BLaER1 (cell line): ENCODE results near the gene DRG2.

Experiments
- H3K27ac ChIP-seq: shearing (Covaris generic); formaldehyde crosslinking; 2 replicates; pipeline ENCODE4 v1.8.1; 2022
- H3K27me3 ChIP-seq: shearing (Covaris generic); formaldehyde crosslinking; 2 replicates; pipeline ENCODE4 v1.8.1; 2022
- H3K36me3 ChIP-seq: shearing (Covaris generic); formaldehyde crosslinking; 2 replicates; pipeline ENCODE4 v1.8.1; 2022
- H3K4me1 ChIP-seq: shearing (Covaris generic); formaldehyde crosslinking; 2 replicates; pipeline ENCODE4 v1.8.1; 2022
- H3K4me2 ChIP-seq: shearing (Covaris generic); formaldehyde crosslinking; 2 replicates; pipeline ENCODE4 v1.8.1; 2022
- H3K4me3 ChIP-seq: shearing (Covaris generic); formaldehyde crosslinking; 2 replicates; pipeline ENCODE4 v1.8.1; 2022
- H3K9ac ChIP-seq: shearing (Covaris generic); formaldehyde crosslinking; 2 replicates; pipeline ENCODE4 v1.8.1; 2022
- H3K9me3 ChIP-seq: shearing (Covaris generic); formaldehyde crosslinking; 2 replicates; pipeline ENCODE4 v1.8.1; 2022
- H4K20me1 ChIP-seq: shearing (Covaris generic); formaldehyde crosslinking; 2 replicates; pipeline ENCODE4 v1.8.1; 2022
- Cebpa-rat ChIP-seq: shearing (Covaris generic); IDR thresholded peaks from 2 replicates; pipeline ENCODE4 v1.8.1; 2022

DRG2 gene

GRCh38 chr17:18044609-18045008 is 43.1 kb upstream of the DRG2 start:
- TF ChIP-seq Cebpa-rat, result no peak
- no peaks in the 10 kb centered on the region for H3K27me3 ChIP-seq
- H3K4me1 ChIP-seq, result peaks cover 32% of the 10 kb centered on the region
- no peaks in the 10 kb centered on the region for H3K9me3 ChIP-seq
- H3K4me2 ChIP-seq, result no peak overlapping the region
- H3K9ac ChIP-seq, result no peak overlapping the region
- no peak overlapping the region for H3K4me3 ChIP-seq
- H3K27ac ChIP-seq, result no peak overlapping the region
- peaks cover 57% of the 10 kb centered on the region for H3K36me3 ChIP-seq
- H4K20me1 ChIP-seq, result peaks cover 50% of the 10 kb centered on the region

- Histone ChIP-seq H3K36me3 (peaks cover 67% of the 10 kb centered on the region), H3K9me3 (no peaks in the 10 kb centered on the region), H3K27me3 (no peaks in the 10 kb centered on the region), H3K4me1 (peaks cover 23% of the 10 kb centered on the region), H3K9ac (no peak overlapping the region), H3K4me3 (no peak overlapping the region), H3K4me2 (no peak overlapping the region), H4K20me1 (peaks cover 41% of the 10 kb centered on the region), H3K27ac (no peak overlapping the region)
- no peak for TF ChIP-seq Cebpa-rat
Measured at GRCh38 chr17:18045691-18046350, 41.9 kb upstream of the DRG2 start.

- H3K9me3 ChIP-seq, result no peaks in the 10 kb centered on the region
- no peak for TF ChIP-seq Cebpa-rat
- H3K4me2 ChIP-seq, result no peak overlapping the region
- H4K20me1 ChIP-seq, result peaks cover 9% of the 10 kb centered on the region
- no peak overlapping the region for H3K4me3 ChIP-seq
- no peak overlapping the region for H3K9ac ChIP-seq
- H3K27ac ChIP-seq, result no peak overlapping the region
- peaks cover 22% of the 10 kb centered on the region for H3K4me1 ChIP-seq
- H3K36me3 ChIP-seq, result peaks cover 73% of the 10 kb centered on the region
- H3K27me3 ChIP-seq, result no peaks in the 10 kb centered on the region
Measured at GRCh38 chr17:18055597-18055996, 32.2 kb upstream of the DRG2 start.

- H3K4me2 ChIP-seq, result no peak overlapping the region
- H3K9ac ChIP-seq, result no peak overlapping the region
- peaks cover 9% of the 10 kb centered on the region for H4K20me1 ChIP-seq
- no peak overlapping the region for H3K27ac ChIP-seq
- peaks cover 78% of the 10 kb centered on the region for H3K36me3 ChIP-seq
- peaks cover 20% of the 10 kb centered on the region for H3K4me1 ChIP-seq
- TF ChIP-seq Cebpa-rat, result no peak
- no peaks in the 10 kb centered on the region for H3K9me3 ChIP-seq
- H3K27me3 ChIP-seq, result no peaks in the 10 kb centered on the region
- H3K4me3 ChIP-seq, result no peak overlapping the region
Measured at GRCh38 chr17:18056214-18056613, 31.5 kb upstream of the DRG2 start.

GRCh38 chr17:18059283-18059682 is 28.5 kb upstream of the DRG2 start:
- Histone ChIP-seq H3K27me3 (no peaks in the 10 kb centered on the region), H3K9ac (no peak overlapping the region), H4K20me1 (no peaks in the 10 kb centered on the region; the same call in 1 of the 2 replicates), H3K9me3 (no peaks in the 10 kb centered on the region), H3K4me1 (0 out of 2 replicates have a peak, but pooled peaks cover 6% of the 10 kb centered on the region), H3K4me3 (no peak overlapping the region), H3K4me2 (no peak overlapping the region), H3K27ac (no peak overlapping the region), H3K36me3 (peaks cover 97% of the 10 kb centered on the region)
- TF ChIP-seq Cebpa-rat, result no peak

GRCh38 chr17:18064053-18064452 is 23.7 kb upstream of the DRG2 start:
- Histone ChIP-seq H3K9me3 (no peaks in the 10 kb centered on the region), H3K9ac (no peak overlapping the region), H3K4me3 (no peak overlapping the region), H4K20me1 (no peaks in the 10 kb centered on the region), H3K27ac (no peak overlapping the region), H3K4me1 (0 out of 2 replicates have a peak, but pooled peaks cover 5% of the 10 kb centered on the region), H3K4me2 (no peak overlapping the region), H3K27me3 (no peaks in the 10 kb centered on the region), H3K36me3 (peaks cover 82% of the 10 kb centered on the region)
- TF ChIP-seq Cebpa-rat, result no peak

GRCh38 chr17:18065546-18065945 is 22.2 kb upstream of the DRG2 start:
- no peak overlapping the region for H3K9ac ChIP-seq
- H3K4me2 ChIP-seq, result no peak overlapping the region
- H3K4me1 ChIP-seq, result no peaks in the 10 kb centered on the region
- peaks cover 68% of the 10 kb centered on the region for H3K36me3 ChIP-seq
- no peak overlapping the region for H3K27ac ChIP-seq
- no peak overlapping the region for H3K4me3 ChIP-seq
- no peaks in the 10 kb centered on the region for H3K9me3 ChIP-seq
- H4K20me1 ChIP-seq, result no peaks in the 10 kb centered on the region
- H3K27me3 ChIP-seq, result no peaks in the 10 kb centered on the region
- no peak for TF ChIP-seq Cebpa-rat

DNA sequence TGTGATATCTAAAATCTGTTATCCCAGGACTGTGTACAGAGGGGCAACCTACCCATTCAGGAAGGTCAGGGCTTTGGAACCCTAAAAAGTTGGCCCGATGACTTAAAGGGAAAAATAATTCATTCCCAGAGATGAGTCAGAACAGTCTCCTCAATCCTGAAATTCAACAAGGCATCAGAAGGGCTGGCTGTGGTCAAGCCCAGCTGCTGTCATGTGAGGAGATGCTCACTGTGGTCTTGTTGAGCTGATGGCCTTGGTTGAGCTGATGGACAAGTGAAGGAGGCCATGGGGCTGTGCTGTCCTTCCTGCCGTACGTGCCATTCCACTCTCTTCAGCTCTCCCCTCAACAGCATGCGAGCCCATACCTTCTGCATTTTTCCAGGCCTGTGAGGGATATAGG is 20.9 kb upstream of the DRG2 start:
- Histone ChIP-seq H3K9me3 (no peaks in the 10 kb centered on the region), H3K27ac (no peak overlapping the region)
- no peak for TF ChIP-seq Cebpa-rat

GRCh38 chr17:18069101-18069500 is 18.6 kb upstream of the DRG2 start:
- Histone ChIP-seq H3K9ac (no peak overlapping the region), H3K36me3 (peaks cover 32% of the 10 kb centered on the region), H3K27me3 (no peaks in the 10 kb centered on the region), H4K20me1 (no peaks in the 10 kb centered on the region), H3K27ac (no peak overlapping the region), H3K4me1 (peaks cover 8% of the 10 kb centered on the region), H3K4me2 (no peak overlapping the region), H3K9me3 (no peaks in the 10 kb centered on the region), H3K4me3 (no peak overlapping the region)
- no peak for TF ChIP-seq Cebpa-rat

More for the DNA sequence above, 20.9 kb upstream of the DRG2 start:
- no peak overlapping the region for H3K4me2 ChIP-seq
- peaks cover 8% of the 10 kb centered on the region for H3K4me1 ChIP-seq
- no peak overlapping the region for H3K9ac ChIP-seq
- H3K4me3 ChIP-seq, result no peak overlapping the region
- no peaks in the 10 kb centered on the region for H4K20me1 ChIP-seq
- peaks cover 54% of the 10 kb centered on the region for H3K36me3 ChIP-seq
- H3K27me3 ChIP-seq, result no peaks in the 10 kb centered on the region

DNA sequence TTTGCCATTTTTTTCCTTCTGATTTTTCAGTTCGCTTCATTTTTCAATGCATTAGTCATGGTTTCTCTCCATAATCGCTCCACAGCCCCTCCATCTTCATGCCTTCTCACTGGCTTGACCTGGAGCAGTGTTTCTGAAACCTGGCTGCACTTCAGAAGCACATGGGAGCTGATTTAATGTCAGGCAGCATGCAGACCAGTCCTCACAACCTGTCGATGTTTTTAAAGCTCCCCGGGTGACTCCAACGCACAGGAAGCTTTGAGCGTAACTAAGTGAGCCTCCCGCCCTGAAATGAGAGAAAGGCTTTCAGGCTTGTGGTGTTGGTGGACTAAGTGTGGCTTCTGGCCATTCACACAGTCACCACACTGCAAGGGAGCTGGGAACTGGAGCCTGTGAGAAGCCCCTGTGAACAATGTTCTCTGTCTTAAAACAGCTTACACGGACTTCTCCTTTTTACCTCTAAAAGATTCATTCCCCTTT is 16.8 kb upstream of the DRG2 start:
- no peaks in the 10 kb centered on the region for H4K20me1 ChIP-seq
- H3K27ac ChIP-seq, result no peak overlapping the region
- H3K4me3 ChIP-seq, result no peak overlapping the region
- H3K9me3 ChIP-seq, result no peaks in the 10 kb centered on the region
- H3K27me3 ChIP-seq, result no peaks in the 10 kb centered on the region
- peaks cover 8% of the 10 kb centered on the region for H3K4me1 ChIP-seq
- no peak for TF ChIP-seq Cebpa-rat
- peaks cover 14% of the 10 kb centered on the region for H3K36me3 ChIP-seq
- no peak overlapping the region for H3K4me2 ChIP-seq
- H3K9ac ChIP-seq, result no peak overlapping the region
